Lung (tissue), 12 donors: ENCODE measurements around the gene TSC22D1. TPM values are rescaled to one million over a fixed set of nuclear protein-coding genes. Genes with fewer than 3 reads are reported as not detected.

Experiments used
- ATAC-seq: fragments of 200-7000 bp; cut with Tn5 transposase; one replicate; pipeline ENCODE4 v1.9.1; 2020; ENCODE audit warnings: moderate number of reproducible peaks; ENCODE audit not compliant: insufficient read depth, low FRiP score
- DNase-seq, 3 donors: peaks; one replicate each; pipeline ENCODE4 v3.0.0-alpha.2; 2013 to 2017
- H3K27ac ChIP-seq, 2 donors: one replicate each; pipeline ENCODE4 v1.5.1; 2013; ENCODE audit warnings: mild to moderate bottlenecking in 2 of 2, moderate library complexity in 2 of 2, control low read depth in 1 of 2, inconsistent platforms in 1 of 2, low read depth in 1 of 2, low read length in 1 of 2
- H3K27me3 ChIP-seq, 3 donors: one replicate each; pipeline ENCODE4 v1.5.1; 2013; ENCODE audit warnings: low read length in 2 of 3; ENCODE audit not compliant: control insufficient read depth in 3 of 3, insufficient read depth in 3 of 3
- H3K36me3 ChIP-seq, 4 donors: one replicate each; pipeline ENCODE4 v1.5.1; 2013; ENCODE audit warnings: low read length in 4 of 4, mild to moderate bottlenecking in 1 of 4, moderate library complexity in 1 of 4; ENCODE audit not compliant: control insufficient read depth in 4 of 4, insufficient read depth in 4 of 4
- H3K4me1 ChIP-seq, 5 donors: one replicate each; pipeline ENCODE4 v1.5.1; 2013; ENCODE audit warnings: low read length in 5 of 5, mild to moderate bottlenecking in 2 of 5, moderate library complexity in 1 of 5; ENCODE audit not compliant: control insufficient read depth in 5 of 5, insufficient read depth in 5 of 5
- H3K4me3 ChIP-seq: one replicate; pipeline ENCODE4 v1.5.1; 2013; ENCODE audit warnings: mild to moderate bottlenecking, control low read depth, moderate library complexity
- H3K9ac ChIP-seq, 2 donors: one replicate each; pipeline ENCODE4 v1.5.1; 2013; ENCODE audit warnings: low read length in 2 of 2, control low read depth in 1 of 2; ENCODE audit not compliant: insufficient read depth in 1 of 2
- H3K9me3 ChIP-seq, 4 donors: one replicate each; pipeline ENCODE4 v1.5.1; 2013; ENCODE audit warnings: low read length in 3 of 4, mild to moderate bottlenecking in 1 of 4, moderate library complexity in 1 of 4; ENCODE audit not compliant: control insufficient read depth in 4 of 4, insufficient read depth in 3 of 4
- WGBS, 2 donors: extraction: QIAGEN DNeasy Blood & Tissue Kit; methylation state at CpG; one replicate each; pipeline ENCODE4 v1.1.7; 2013; 5-methylcytosine and 5-hydroxymethylcytosine counted together
- polyA plus RNA-seq, 2 donors: library from polyadenylated mRNA; stranded (reverse); fragments of 200-250 nt; gene quantifications; one replicate each; pipeline ENCODE4 v1.2.1, GENCODE V29; 2013
- total RNA-seq, 2 donors: library from RNA; depleted of rRNA in 1 of 2; stranded (reverse); fragments of >200 nt in 1 of 2; gene quantifications; one replicate each; pipeline ENCODE4 v1.2.1, GENCODE V29; 2014 to 2021
- TF ChIP-seq, protein P1 (sequence below): IDR thresholded peaks from 2 replicates; pipeline ENCODE4 v1.5.1; 2012; ENCODE audit warnings: mild to moderate bottlenecking; ENCODE audit errors: control extremely low read depth, extremely low read depth
- donor health status: control.
- donor health status: control.
- donor health status: Bipolar disorder and iron deficiency.
- donor health status: healthy.
- donor health status: DM: yes; HTN: yes; CAD: no.

TSC22D1 gene
- total and polyA plus RNA-seq, 4 donors = 77.0 to 179 (median 123) TPM

DNA sequence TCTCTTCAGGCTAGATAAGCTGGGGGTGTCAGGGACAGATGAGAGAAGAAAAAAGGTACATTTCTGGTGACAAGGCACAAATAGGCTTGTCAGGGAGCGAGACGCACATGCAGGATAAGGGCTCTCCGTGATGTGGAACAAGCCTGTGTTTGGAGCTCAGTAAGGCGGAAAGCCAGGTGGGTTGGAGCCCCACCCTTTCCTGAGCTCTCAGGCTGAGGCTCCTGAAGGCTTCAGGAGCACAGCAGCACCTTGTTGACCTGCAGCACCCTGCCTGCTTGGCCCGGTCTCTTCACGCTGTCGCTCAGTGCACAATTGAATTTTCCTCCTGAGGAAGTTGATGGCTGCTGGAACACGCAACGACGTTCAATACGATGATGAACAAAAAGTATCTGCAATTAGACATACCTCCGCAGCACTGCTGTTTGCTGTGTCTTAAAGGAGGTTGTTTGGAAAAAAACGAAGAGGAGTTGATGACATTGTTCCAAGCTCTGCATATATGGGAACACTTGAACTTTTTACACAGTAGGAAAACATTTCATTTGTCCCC lies 173.2 kb downstream of the TSC22D1 start:
- Histone ChIP-seq H3K4me3 (no peak overlapping the region), H3K27me3 (no peaks in the 10 kb centered on the region), H3K4me1 (peaks cover 0 to 21% (median 4%) of the 10 kb centered on the region in 5 donors), H3K36me3 (no peaks in the 10 kb centered on the region), H3K9me3 (no peaks in the 10 kb centered on the region), H3K9ac (no peak overlapping the region), H3K27ac (no peak overlapping the region)
- ATAC-seq (no peak), DNase-seq (peak in 1 of 3 donors; percentile 23)
- WGBS, 2 donors = 72 to 76% methylated on average over 13 of the region's 13 CpGs
- TF ChIP-seq, protein P1, sequence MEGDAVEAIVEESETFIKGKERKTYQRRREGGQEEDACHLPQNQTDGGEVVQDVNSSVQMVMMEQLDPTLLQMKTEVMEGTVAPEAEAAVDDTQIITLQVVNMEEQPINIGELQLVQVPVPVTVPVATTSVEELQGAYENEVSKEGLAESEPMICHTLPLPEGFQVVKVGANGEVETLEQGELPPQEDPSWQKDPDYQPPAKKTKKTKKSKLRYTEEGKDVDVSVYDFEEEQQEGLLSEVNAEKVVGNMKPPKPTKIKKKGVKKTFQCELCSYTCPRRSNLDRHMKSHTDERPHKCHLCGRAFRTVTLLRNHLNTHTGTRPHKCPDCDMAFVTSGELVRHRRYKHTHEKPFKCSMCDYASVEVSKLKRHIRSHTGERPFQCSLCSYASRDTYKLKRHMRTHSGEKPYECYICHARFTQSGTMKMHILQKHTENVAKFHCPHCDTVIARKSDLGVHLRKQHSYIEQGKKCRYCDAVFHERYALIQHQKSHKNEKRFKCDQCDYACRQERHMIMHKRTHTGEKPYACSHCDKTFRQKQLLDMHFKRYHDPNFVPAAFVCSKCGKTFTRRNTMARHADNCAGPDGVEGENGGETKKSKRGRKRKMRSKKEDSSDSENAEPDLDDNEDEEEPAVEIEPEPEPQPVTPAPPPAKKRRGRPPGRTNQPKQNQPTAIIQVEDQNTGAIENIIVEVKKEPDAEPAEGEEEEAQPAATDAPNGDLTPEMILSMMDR = no peak

GRCh38 chr13:44401577-44401976 lies 174.6 kb downstream of the TSC22D1 start:
- no peak for DNase-seq
- Histone ChIP-seq H3K9ac (no peak overlapping the region), H3K36me3 (no peaks in the 10 kb centered on the region), H3K4me1 (peaks cover 0 to 28% (median 5%) of the 10 kb centered on the region in 5 donors), H3K27ac (no peak overlapping the region), H3K9me3 (no peaks in the 10 kb centered on the region), H3K27me3 (no peaks in the 10 kb centered on the region), H3K4me3 (no peak overlapping the region)
- TF ChIP-seq, protein P1 = no peak
- no peak for ATAC-seq
- 50 to 78% methylated on average over 2 of the region's 2 CpGs for WGBS, 2 donors

GRCh38 chr13:44400736-44401135 lies 175.4 kb downstream of the TSC22D1 start:
- ATAC-seq (no peak), DNase-seq (no peak)
- Histone ChIP-seq H3K4me3 (no peak overlapping the region), H3K9ac (no peak overlapping the region), H3K27ac (no peak overlapping the region), H3K4me1 (peaks cover 0 to 29% (median 5%) of the 10 kb centered on the region in 5 donors), H3K9me3 (no peaks in the 10 kb centered on the region), H3K36me3 (no peaks in the 10 kb centered on the region), H3K27me3 (no peaks in the 10 kb centered on the region)
- TF ChIP-seq, protein P1 = no peak

- Histone ChIP-seq H3K9me3 (no peaks in the 10 kb centered on the region), H3K36me3 (no peaks in the 10 kb centered on the region), H3K27ac (no peak overlapping the region), H3K4me1 (peaks cover 0 to 26% (median 4%) of the 10 kb centered on the region in 5 donors), H3K27me3 (no peaks in the 10 kb centered on the region), H3K9ac (no peak overlapping the region), H3K4me3 (no peak overlapping the region)
- 91 to 94% methylated on average over 3 of the region's 3 CpGs for WGBS, 2 donors
- DNase-seq (no peak), ATAC-seq (no peak)
- TF ChIP-seq, protein P1 = no peak
Observed at GRCh38 chr13:44399074-44399473, 177.1 kb downstream of the TSC22D1 start.
